Measurements from ENCODE around the gene CSGALNACT2.

The CSGALNACT2 gene

DNA sequence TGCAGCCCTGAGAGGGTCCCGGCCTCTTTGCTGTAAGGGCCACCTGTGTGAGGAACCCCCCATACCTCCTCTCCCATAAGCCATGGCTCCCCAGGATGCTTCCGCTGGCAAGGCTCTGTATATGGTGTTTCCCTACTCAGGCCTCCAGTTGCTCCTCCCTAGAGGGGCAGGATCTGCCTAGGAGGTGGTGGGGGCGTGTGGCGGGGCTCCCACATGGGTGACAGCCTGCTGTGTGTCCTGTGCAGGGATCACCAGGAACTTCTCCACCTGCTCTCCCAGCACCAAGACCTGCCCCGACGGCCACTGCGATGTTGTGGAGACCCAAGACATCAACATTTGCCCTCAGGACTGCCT lies 25.7 kb upstream of the CSGALNACT2 start:
- no peak for DNase-seq (ENCODE audit: low read depth)
- TF ChIP-seq, protein P1, sequence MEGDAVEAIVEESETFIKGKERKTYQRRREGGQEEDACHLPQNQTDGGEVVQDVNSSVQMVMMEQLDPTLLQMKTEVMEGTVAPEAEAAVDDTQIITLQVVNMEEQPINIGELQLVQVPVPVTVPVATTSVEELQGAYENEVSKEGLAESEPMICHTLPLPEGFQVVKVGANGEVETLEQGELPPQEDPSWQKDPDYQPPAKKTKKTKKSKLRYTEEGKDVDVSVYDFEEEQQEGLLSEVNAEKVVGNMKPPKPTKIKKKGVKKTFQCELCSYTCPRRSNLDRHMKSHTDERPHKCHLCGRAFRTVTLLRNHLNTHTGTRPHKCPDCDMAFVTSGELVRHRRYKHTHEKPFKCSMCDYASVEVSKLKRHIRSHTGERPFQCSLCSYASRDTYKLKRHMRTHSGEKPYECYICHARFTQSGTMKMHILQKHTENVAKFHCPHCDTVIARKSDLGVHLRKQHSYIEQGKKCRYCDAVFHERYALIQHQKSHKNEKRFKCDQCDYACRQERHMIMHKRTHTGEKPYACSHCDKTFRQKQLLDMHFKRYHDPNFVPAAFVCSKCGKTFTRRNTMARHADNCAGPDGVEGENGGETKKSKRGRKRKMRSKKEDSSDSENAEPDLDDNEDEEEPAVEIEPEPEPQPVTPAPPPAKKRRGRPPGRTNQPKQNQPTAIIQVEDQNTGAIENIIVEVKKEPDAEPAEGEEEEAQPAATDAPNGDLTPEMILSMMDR (conservative IDR thresholded peaks at IDR 0.05; ENCODE audit: low read depth, low read length) = no peak

DNA sequence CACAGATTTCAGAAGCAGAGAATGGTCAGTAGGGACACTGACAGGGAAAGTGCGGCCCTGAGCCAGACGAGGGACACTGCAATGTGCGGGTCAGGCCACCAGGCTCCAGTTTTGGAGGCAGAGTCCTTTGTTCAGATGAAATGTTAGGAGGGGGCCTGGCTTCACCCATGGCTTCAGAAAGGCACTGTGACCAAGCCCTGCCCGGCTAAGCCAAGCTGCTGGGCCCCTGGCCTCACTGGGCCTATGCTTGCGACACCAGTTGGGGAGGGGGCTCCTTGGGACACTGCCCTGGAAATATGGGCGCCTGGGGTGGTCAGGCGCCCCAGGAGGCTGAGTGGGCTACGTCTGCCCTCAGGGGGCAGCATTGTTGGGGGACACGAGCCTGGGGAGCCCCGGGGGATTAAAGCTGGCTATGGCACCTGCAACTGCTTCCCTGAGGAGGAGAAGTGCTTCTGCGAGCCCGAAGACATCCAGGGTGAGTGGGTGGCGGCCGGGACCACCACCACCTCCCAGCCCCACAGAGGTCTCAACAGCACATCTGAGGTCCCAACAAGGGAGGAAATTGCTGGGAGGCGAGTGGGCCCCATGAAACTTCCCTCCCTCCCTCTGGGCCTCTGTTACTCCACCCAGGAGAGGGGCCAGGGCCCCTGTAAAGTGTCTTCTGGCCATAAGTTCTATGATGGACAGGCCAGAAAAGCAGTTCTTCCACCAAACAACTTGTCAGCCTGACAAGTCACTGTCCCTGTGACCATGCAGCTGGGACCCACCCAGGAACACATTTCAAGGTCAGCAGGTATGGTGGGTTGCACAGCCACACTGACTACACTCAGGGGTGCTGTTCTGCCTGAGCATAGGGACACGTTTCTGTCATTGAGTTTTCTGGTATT lies 24.8 kb upstream of the CSGALNACT2 start:
- TF ChIP-seq, protein P1 (conservative IDR thresholded peaks at IDR 0.05; ENCODE audit: low read depth, low read length) = no peak
- H3K4me3 ChIP-seq (ENCODE audit: low read length) = no peak overlapping the region
- no peak for DNase-seq (ENCODE audit: low read depth)

More for the DNA sequence above, 25.7 kb upstream of the CSGALNACT2 start:
- H3K4me3 ChIP-seq (ENCODE audit: low read length) = no peak overlapping the region

DNA sequence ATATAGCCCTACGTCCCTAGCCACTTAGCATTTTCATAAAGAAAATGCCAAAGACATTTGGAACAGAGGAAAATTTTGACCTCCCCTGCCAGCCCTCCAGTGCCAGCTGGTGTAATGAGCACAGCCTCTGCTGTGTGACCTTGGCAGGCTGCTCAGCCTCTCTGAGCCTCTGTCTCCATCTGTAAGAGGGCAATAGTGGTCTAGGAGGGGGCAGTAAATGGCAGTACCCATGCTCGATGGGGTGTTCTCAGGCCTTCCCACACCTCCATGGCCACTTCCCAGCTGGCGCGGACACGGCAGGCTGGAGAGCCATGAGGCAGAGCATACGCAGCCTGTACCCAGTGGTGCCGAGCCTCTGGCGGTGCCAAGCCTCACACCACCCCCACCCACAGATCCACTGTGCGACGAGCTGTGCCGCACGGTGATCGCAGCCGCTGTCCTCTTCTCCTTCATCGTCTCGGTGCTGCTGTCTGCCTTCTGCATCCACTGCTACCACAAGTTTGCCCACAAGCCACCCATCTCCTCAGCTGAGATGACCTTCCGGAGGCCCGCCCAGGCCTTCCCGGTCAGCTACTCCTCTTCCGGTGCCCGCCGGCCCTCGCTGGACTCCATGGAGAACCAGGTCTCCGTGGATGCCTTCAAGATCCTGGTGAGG lies 24.0 kb upstream of the CSGALNACT2 start:
- no peak overlapping the region for H3K4me3 ChIP-seq (ENCODE audit: low read length)
- DNase-seq (ENCODE audit: low read depth) = no peak
- TF ChIP-seq, protein P1 (conservative IDR thresholded peaks at IDR 0.05; ENCODE audit: low read depth, low read length) = no peak

GRCh38 chr10:43114743-43115611 lies 23.3 kb upstream of the CSGALNACT2 start:
- DNase-seq (ENCODE audit: low read depth) = no peak
- TF ChIP-seq, protein P1 (conservative IDR thresholded peaks at IDR 0.05; ENCODE audit: low read depth, low read length) = no peak
- H3K4me3 ChIP-seq (ENCODE audit: low read length) = no peak overlapping the region

GRCh38 chr10:43115881-43116595 lies 22.2 kb upstream of the CSGALNACT2 start:
- DNase-seq (ENCODE audit: low read depth) = no peak
- no peak overlapping the region for H3K4me3 ChIP-seq (ENCODE audit: low read length)
- TF ChIP-seq, protein P1 (conservative IDR thresholded peaks at IDR 0.05; ENCODE audit: low read depth, low read length) = no peak

DNA sequence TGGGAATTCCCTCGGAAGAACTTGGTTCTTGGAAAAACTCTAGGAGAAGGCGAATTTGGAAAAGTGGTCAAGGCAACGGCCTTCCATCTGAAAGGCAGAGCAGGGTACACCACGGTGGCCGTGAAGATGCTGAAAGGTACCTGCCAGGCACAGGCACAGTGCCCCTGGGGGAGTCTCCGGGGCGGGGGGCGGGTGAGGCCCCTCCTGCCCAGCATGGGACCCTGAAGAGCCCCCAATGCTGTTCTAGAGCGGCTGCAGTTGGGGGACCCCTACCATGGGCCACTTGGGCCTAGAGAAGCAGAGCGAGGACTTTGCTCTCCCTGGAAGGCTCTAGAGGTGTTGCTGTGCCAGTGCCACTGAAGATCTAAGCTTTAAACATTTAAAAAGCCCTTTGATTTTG lies 21.6 kb upstream of the CSGALNACT2 start:
- TF ChIP-seq, protein P1 (conservative IDR thresholded peaks at IDR 0.05; ENCODE audit: low read depth, low read length) = no peak
- no peak for DNase-seq (ENCODE audit: low read depth)

More for the DNA sequence above, 21.6 kb upstream of the CSGALNACT2 start:
- no peak overlapping the region for H3K4me3 ChIP-seq (ENCODE audit: low read length)

All from retinal pigment epithelial cell (primary cell).